Tibial nerve (tissue), 4 donors: ENCODE data around the gene CEL.

ENCODE experiments used
- CTCF ChIP-seq, 5 experiments: fragments of 200-600 bp in 3 of 5; fragments of 450-650 bp in 2 of 5; sonication (generic) in 3 of 5; IDR thresholded peaks; one replicate each; pipeline ENCODE4 v1.5.1; 2016 to 2019; ENCODE audit warnings: antibody characterized with exemption in 5 of 5, mild to moderate bottlenecking in 3 of 5, moderate library complexity in 2 of 5
- EP300 ChIP-seq, 2 donors: sonication (generic); formaldehyde crosslinking; IDR thresholded peaks; one replicate each; pipeline ENCODE4 v1.6.1; 2017; ENCODE audit warnings: antibody characterized with exemption in 2 of 2, mild to moderate bottlenecking in 1 of 2
- POLR2A ChIP-seq, 2 donors: fragments of 450-650 bp; IDR thresholded peaks; one replicate each; pipeline ENCODE4 v1.6.1; 2017; ENCODE audit warnings: antibody characterized with exemption in 2 of 2, mild to moderate bottlenecking in 2 of 2, moderate library complexity in 2 of 2

DNA sequence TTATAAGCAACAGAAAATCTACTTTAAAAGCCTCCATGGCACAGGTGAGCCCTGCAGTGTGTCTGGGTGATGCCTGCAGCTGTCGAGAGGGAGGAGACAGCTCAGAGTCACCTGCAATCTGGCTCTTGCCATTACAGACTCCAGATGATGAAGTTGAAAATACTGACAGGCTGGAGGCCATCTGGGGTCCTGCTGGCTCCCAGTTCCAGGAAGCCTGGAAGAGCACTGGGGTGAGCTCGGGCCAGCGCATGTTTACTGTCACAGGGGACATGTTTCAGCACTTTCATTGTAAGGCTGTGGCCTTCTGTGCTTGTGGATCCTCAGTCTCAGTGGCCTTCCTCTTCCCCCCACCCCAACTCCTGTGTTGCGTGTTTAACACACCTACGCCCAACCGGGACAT is 28.4 kb downstream of the CEL start:
- TF ChIP-seq CTCF (IDR thresholded peaks at IDR 0.05) (no peak), POLR2A (IDR thresholded peaks at IDR 0.05) (no peak), EP300 (IDR thresholded peaks at IDR 0.05) (no peak)
